HTERT RPE-1 (cell line): ENCODE measurements around the gene AMOTL1.

Source experiments
- in situ Hi-C: fragments of 300-500 bp; cut with MboI; formaldehyde crosslinking; loops from 4 replicates; pipeline ENCODE4 v1.14.3; 2020; ENCODE audit warnings: low sequenced_read_pairs

AMOTL1 gene

GRCh38 chr11:94766713-94767206 is 1.4 kb upstream of the AMOTL1 start:
- in situ Hi-C loops = no loop called here

- in situ Hi-C loops = no loop called here
Observed at GRCh38 chr11:94767291-94767690, 865 bp upstream of the AMOTL1 start.

- in situ Hi-C loops = no loop called here
Observed at GRCh38 chr11:94768602-94769541, 716 bp downstream of the AMOTL1 start.

- in situ Hi-C loops = no loop called here
Observed at GRCh38 chr11:94769880-94770279, 1.7 kb downstream of the AMOTL1 start.

GRCh38 chr11:94770563-94771120 is 2.5 kb downstream of the AMOTL1 start:
- in situ Hi-C loops = no loop called here

- in situ Hi-C loops = no loop called here
Observed at GRCh38 chr11:94771390-94771789, 3.2 kb downstream of the AMOTL1 start.

- in situ Hi-C loops = no loop called here
Observed at GRCh38 chr11:94771951-94772350, 3.8 kb downstream of the AMOTL1 start.

- in situ Hi-C loops = no loop called here
Observed at GRCh38 chr11:94773842-94774241, 5.7 kb downstream of the AMOTL1 start.

- in situ Hi-C loops = no loop called here
Observed at GRCh38 chr11:94774345-94774744, 6.2 kb downstream of the AMOTL1 start.

- in situ Hi-C loops = no loop called here
Observed at GRCh38 chr11:94775567-94776327, 7.6 kb downstream of the AMOTL1 start.

- in situ Hi-C loops = no loop called here
Observed at GRCh38 chr11:94776351-94777321, 8.5 kb downstream of the AMOTL1 start.

- in situ Hi-C loops = no loop called here
Observed at GRCh38 chr11:94780432-94780831, 12.3 kb downstream of the AMOTL1 start.

GRCh38 chr11:94781837-94782236 is 13.7 kb downstream of the AMOTL1 start:
- in situ Hi-C loops = no loop called here

GRCh38 chr11:94782446-94782845 is 14.3 kb downstream of the AMOTL1 start:
- in situ Hi-C loops = no loop called here

- in situ Hi-C loops = no loop called here
Observed at GRCh38 chr11:94784884-94785283, 16.7 kb downstream of the AMOTL1 start.

GRCh38 chr11:94785509-94785908 is 17.4 kb downstream of the AMOTL1 start:
- in situ Hi-C loops = no loop called here

GRCh38 chr11:94786264-94787126 is 18.3 kb downstream of the AMOTL1 start:
- in situ Hi-C loops = no loop called here

GRCh38 chr11:94787801-94788200 is 19.6 kb downstream of the AMOTL1 start:
- in situ Hi-C loops = no loop called here

- in situ Hi-C loops = no loop called here
Observed at GRCh38 chr11:94788396-94788795, 20.2 kb downstream of the AMOTL1 start.
